RWPE1 (cell line): ENCODE data around the gene CPOX.

Source experiments
- CTCF ChIA-PET: fragments of 350-600 bp; sonication (Branson Sonifier 250); formaldehyde crosslinking; extraction: SDS; loops from one replicate; lab custom pipeline; 2021; lab: Yijun Ruan, JAX
- POLR2A ChIA-PET: fragments of 400-600 bp; formaldehyde crosslinking; extraction: SDS; loops from one replicate; lab custom pipeline; 2020; ENCODE audit warnings: antibody characterized with exemption; ENCODE audit not compliant: low non-redundant PET; lab: Yijun Ruan, JAX
- DNase-seq: peaks from one replicate; pipeline ENCODE4 v3.0.0; 2012; ENCODE audit warnings: low spot score
- H3K27ac ChIP-seq: fragments of 450-650 bp; 2 replicates; pipeline ENCODE4 v1.5.1; 2017
- TF ChIP-seq, protein P1 (sequence below): fragments of 450-650 bp; conservative IDR thresholded peaks from 2 replicates; pipeline ENCODE4 v1.5.1; 2017; ENCODE audit warnings: low read depth, mild to moderate bottlenecking

Gene CPOX

DNA sequence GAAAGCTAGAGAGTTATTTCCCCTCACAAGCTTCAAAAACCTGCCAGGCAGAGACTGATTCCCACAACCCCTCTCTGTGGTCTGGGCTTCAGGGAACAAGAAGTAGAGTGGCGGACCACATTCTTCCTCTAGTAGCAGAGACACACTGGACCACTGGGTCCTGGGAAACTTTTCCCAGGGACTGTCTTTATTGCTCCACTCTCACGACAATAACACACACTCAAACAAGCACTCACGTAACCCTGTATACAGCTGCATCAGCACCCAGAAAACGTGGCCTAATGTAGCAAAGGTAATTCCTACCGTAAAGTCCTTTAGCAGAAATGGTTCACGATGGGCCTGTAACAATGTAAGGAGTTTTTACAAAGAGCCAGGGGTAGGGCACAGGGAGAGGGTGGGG lies 27.6 kb downstream of the CPOX start:
- TF ChIP-seq, protein P1, sequence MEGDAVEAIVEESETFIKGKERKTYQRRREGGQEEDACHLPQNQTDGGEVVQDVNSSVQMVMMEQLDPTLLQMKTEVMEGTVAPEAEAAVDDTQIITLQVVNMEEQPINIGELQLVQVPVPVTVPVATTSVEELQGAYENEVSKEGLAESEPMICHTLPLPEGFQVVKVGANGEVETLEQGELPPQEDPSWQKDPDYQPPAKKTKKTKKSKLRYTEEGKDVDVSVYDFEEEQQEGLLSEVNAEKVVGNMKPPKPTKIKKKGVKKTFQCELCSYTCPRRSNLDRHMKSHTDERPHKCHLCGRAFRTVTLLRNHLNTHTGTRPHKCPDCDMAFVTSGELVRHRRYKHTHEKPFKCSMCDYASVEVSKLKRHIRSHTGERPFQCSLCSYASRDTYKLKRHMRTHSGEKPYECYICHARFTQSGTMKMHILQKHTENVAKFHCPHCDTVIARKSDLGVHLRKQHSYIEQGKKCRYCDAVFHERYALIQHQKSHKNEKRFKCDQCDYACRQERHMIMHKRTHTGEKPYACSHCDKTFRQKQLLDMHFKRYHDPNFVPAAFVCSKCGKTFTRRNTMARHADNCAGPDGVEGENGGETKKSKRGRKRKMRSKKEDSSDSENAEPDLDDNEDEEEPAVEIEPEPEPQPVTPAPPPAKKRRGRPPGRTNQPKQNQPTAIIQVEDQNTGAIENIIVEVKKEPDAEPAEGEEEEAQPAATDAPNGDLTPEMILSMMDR: no peak
- H3K27ac ChIP-seq: no peak overlapping the region
- ChIA-PET CTCF (interaction anchor here (0.7 kb wide), 1 partner anchor 75 kb away, joined by 3 read pairs; no protein-coding TSS in a partner anchor), POLR2A (no interaction called here)
- DNase-seq: no peak

DNA sequence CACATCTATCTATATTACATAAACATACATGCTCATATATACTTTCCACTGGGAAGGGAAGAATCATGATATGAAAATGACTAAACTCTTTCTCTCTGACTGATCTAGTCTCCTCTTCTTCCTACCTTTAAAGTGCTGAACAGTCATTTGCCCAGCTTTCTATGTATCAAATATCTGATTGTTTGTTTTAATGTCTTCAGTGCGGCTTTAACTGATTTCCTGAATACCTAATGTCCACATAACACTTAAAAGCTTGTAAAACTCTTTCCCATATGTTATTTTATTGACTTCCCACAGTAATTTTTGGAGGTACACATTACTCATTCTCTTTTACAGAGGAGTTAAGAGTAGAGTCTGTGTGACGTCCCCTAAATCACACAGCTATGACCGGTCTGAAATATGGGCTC lies 28.2 kb downstream of the CPOX start:
- POLR2A ChIA-PET: no interaction called here
- no peak for DNase-seq
- CTCF ChIA-PET: interaction anchor here (0.7 kb wide), 1 partner anchor 75 kb away, joined by 3 read pairs; no protein-coding TSS in a partner anchor
- TF ChIP-seq, protein P1: no peak
- H3K27ac ChIP-seq: no peak overlapping the region

DNA sequence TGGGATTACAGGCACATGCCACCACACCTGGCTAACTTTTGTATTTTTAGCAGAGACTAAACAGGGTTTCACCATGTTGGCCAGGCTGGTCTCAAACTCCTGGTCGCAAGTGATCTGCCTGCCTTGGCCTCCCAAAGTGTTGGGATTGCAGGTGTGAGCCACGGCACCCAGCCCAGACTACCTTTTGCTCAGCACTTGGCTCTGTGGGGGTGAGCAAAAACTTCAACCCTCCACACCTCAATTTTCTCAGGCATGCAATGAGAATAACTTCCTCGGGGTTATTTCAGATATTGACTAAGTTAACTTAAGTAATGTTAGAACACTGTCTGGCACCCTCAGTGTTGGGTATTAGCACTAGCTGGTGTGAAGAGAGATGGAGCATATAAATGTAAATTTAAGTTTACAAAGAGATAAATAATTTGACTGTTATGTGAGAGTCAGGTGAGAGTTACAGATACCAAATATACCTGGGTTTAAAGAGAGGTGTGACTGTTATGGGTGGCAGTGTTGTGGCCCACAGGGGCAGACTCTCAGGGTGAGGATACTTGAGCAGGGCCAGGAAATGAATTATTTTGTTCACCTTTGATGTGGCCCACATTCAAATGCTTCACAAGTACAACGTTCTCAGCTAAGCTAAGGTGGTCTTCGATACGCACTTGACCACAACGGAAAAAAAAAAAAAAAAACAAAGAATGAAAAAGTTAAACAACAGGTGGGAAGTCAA lies 29.0 kb downstream of the CPOX start:
- POLR2A ChIA-PET: no interaction called here
- CTCF ChIA-PET: interaction anchor here (0.6 kb wide), 3 partner anchors 17 to 329 kb away, joined by 3 to 5 read pairs (median 3); no protein-coding TSS in a partner anchor
- no peak overlapping the region for H3K27ac ChIP-seq

DNA sequence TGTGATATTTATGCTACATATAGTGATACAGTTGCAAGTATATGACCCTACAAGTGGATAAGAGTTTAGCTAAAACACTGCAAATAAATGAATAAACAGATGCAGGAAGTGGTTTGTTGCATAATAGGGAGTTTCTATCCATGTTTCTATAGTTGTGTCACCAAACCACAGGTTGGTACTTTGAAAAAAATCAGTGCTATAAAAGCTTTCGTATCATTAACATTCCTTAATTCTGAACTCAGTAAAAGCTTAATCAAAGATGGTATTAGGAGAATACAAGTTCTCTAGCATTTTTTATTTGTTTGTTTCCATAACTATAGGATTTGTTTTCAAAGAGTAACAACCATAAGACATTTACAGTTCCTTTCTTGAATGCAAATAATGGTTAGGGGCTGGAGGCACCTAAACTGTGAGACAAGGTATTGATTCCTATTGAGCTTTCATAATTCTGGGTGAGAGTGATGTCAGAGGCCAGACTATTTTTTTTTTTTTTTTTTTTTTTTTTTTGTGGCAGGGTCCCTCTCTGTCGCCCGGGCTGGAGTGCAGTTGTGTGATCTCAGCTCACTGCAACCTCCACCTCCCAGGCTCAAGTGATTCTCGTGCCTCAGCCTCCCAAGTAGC lies 29.6 kb downstream of the CPOX start:
- TF ChIP-seq, protein P1: no peak
- ChIA-PET POLR2A (no interaction called here), CTCF (interaction anchor here (0.6 kb wide), 3 partner anchors 17 to 328 kb away, joined by 3 to 5 read pairs (median 3); no protein-coding TSS in a partner anchor)
- peak; percentile 18 for DNase-seq
- H3K27ac ChIP-seq: no peak overlapping the region

More for the DNA sequence above, 29.0 kb downstream of the CPOX start:
- TF ChIP-seq, protein P1: no peak
- no peak for DNase-seq

DNA sequence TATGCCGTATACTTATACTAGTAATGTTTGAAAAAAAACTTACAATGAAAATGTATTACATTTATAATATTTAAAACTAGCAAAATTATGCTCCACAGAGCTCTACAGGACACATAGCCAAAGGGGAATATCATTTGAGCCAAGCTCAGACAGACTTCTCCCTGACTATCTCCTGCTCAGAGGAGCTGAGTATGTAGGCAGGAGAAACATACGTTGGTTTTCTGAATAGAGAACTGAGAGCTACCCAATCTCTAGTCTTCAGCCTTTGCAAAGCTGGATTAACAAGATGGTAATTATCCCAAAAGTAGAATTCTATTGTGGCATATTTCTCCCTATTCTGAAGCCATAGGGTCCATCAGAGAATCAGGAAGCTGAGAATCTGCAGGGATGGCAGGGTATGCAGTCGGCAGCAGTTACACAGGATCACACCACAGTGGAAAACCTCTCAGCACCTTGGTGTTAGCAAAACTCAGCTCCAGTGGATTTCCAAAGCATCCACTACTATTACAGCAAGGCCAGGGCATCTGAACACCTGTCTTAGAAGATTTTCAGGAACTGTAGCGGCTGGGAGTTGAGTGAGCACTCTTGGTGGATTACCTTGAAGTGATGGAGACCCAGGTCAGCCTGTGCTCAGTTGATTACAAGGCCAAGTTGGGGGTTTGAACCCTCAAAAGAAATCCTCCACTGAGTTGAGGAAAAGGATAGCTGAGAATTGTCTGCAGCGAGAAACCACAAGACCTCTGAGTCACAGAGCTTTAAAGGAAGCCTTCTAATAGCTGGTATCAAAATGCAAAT lies 31.5 kb downstream of the CPOX start:
- CTCF ChIA-PET: no interaction called here
- POLR2A ChIA-PET: no interaction called here
- no peak overlapping the region for H3K27ac ChIP-seq

More for the DNA sequence above, 31.5 kb downstream of the CPOX start:
- no peak for DNase-seq
- TF ChIP-seq, protein P1: no peak
